ENCODE results near the gene MRC2. TPM values are rescaled to one million over a fixed set of nuclear protein-coding genes. Genes with fewer than 3 reads are reported as not detected.

MRC2 gene
- total and polyA plus RNA-seq, 9 donors, result 12.9 to 134 (median 90.2) TPM

GRCh38 chr17:62641153-62641552, 13.7 kb downstream of the MRC2 start:
- no peak for TF ChIP-seq POLR2A (IDR thresholded peaks at IDR 0.05)
- TF ChIP-seq CTCF (IDR thresholded peaks at IDR 0.05), result no peak
- TF ChIP-seq EP300 (IDR thresholded peaks at IDR 0.05), result no peak
- peak in 1 of 5 donors; percentile 27 for DNase-seq
- Histone ChIP-seq H3K36me3 (no peaks in the 10 kb centered on the region), H3K9me3 (no peaks in the 10 kb centered on the region), H3K4me3 (no peak overlapping the region), H3K27ac (no peak overlapping the region), H3K4me1 (ENCODE audit: insufficient read depth) (peaks cover 4% of the 10 kb centered on the region), H3K27me3 (no peaks in the 10 kb centered on the region)
- intact Hi-C loops (cut with DNase I), result no loop called here
- 88 to 93% (median 89%) methylated on average over 10 of the region's 10 CpGs for WGBS, 3 donors

- Histone ChIP-seq H3K27ac (no peak overlapping the region), H3K4me3 (no peak overlapping the region), H3K9me3 (no peaks in the 10 kb centered on the region), H3K27me3 (no peaks in the 10 kb centered on the region), H3K36me3 (no peaks in the 10 kb centered on the region), H3K4me1 (ENCODE audit: insufficient read depth) (peaks cover 2% of the 10 kb centered on the region)
- 33 to 54% (median 49%) methylated on average over 6 of the region's 6 CpGs for WGBS, 3 donors
- intact Hi-C loops (cut with DNase I), result no loop called here
- TF ChIP-seq POLR2A (IDR thresholded peaks at IDR 0.05) (no peak), CTCF (IDR thresholded peaks at IDR 0.05) (no peak), EP300 (IDR thresholded peaks at IDR 0.05) (no peak)
- DNase-seq, result no peak
Measured at GRCh38 chr17:62641951-62642350, 14.5 kb downstream of the MRC2 start.

- TF ChIP-seq POLR2A (IDR thresholded peaks at IDR 0.05) (no peak), EP300 (IDR thresholded peaks at IDR 0.05) (no peak), CTCF (IDR thresholded peaks at IDR 0.05) (no peak)
- no peak overlapping the region for H3K27ac ChIP-seq
- intact Hi-C loops (cut with DNase I), result no loop called here
Measured at GRCh38 chr17:62643496-62643895, 16.0 kb downstream of the MRC2 start.

GRCh38 chr17:62644487-62645173, 17.2 kb downstream of the MRC2 start:
- no peaks in the 10 kb centered on the region for H3K9me3 ChIP-seq
- no peak overlapping the region for H3K27ac ChIP-seq
- H3K36me3 ChIP-seq, result no peaks in the 10 kb centered on the region
- H3K4me3 ChIP-seq, result no peak overlapping the region
- intact Hi-C loops (cut with DNase I), result no loop called here
- no peaks in the 10 kb centered on the region for H3K27me3 ChIP-seq
- peaks cover 9% of the 10 kb centered on the region for H3K4me1 ChIP-seq (ENCODE audit: insufficient read depth)
- TF ChIP-seq EP300 (IDR thresholded peaks at IDR 0.05) (no peak), POLR2A (IDR thresholded peaks at IDR 0.05) (no peak), CTCF (IDR thresholded peaks at IDR 0.05) (no peak)
- 36 to 62% (median 44%) methylated on average over 17 of the region's 17 CpGs for WGBS, 3 donors
- DNase-seq, result peak in 1 of 5 donors; percentile 38

More at GRCh38 chr17:62643496-62643895, 16.0 kb downstream of the MRC2 start:
- Histone ChIP-seq H3K9me3 (no peaks in the 10 kb centered on the region), H3K27me3 (no peaks in the 10 kb centered on the region), H3K4me1 (ENCODE audit: insufficient read depth) (peaks cover 5% of the 10 kb centered on the region), H3K4me3 (no peak overlapping the region), H3K36me3 (no peaks in the 10 kb centered on the region)
- no peak for DNase-seq
- 86 to 91% (median 91%) methylated on average over 6 of the region's 6 CpGs for WGBS, 3 donors
